SK-N-MC (cell line): ENCODE results near the gene UBE2J1.

Experiments used
- EZH2 ChIP-seq: fragments of 200-600 bp; sonication (generic); IDR thresholded peaks from one replicate; pipeline ENCODE4 v1.6.1; 2017; ENCODE audit warnings: antibody characterized with exemption
- POLR2AphosphoS5 ChIP-seq: IDR thresholded peaks from 2 replicates; pipeline ENCODE4 v1.6.1; 2012; ENCODE audit warnings: mild to moderate bottlenecking, low read depth, low read length, borderline replicate concordance

- TF ChIP-seq POLR2AphosphoS5 = no peak
- TF ChIP-seq EZH2 = no peak
Measured at GRCh38 chr6:89378628-89379027, 26.1 kb upstream of the UBE2J1 start.
